ENCODE measurements around the gene BLACAT1.
"Not testable (repeated sequence)": the region's sequence is repeated elsewhere in the genome, so short reads cannot be mapped to it uniquely, and the experiment has no call there.

Gene BLACAT1

GRCh38 chr1:205407970-205408369 is 47.9 kb downstream of the BLACAT1 start:
- no peak for DNase-seq (ENCODE audit: low read depth)

GRCh38 chr1:205406252-205406651 is 49.6 kb downstream of the BLACAT1 start:
- DNase-seq (ENCODE audit: low read depth): not testable (repeated sequence)
